HepG2 (cell line): ENCODE results near the gene NOTCH3. TPM values are rescaled to one million over a fixed set of nuclear protein-coding genes. Genes with fewer than 3 reads are reported as not detected.

ENCODE experiments used
- ATRX ChIP-seq: sonication (generic); formaldehyde crosslinking; IDR thresholded peaks from 2 replicates; pipeline ENCODE4 v1.4.0; 2020; ENCODE audit warnings: missing genetic modification reagents, borderline replicate concordance
- BCL6 ChIP-seq: IDR thresholded peaks from 2 replicates; pipeline ENCODE4 v1.6.1; 2016; ENCODE audit warnings: missing genetic modification reagents, missing compliant biosample characterization
- CEBPZ ChIP-seq: IDR thresholded peaks from 2 replicates; pipeline ENCODE4 v1.6.1; 2012; ENCODE audit warnings: low read length, improper control_type of control experiment
- CENPBD1 ChIP-seq: sonication (generic); formaldehyde crosslinking; IDR thresholded peaks from 2 replicates; pipeline ENCODE4 v1.8.0; 2022; ENCODE audit warnings: missing genetic modification reagents, low read depth, mild to moderate bottlenecking, borderline replicate concordance
- ELF1 ChIP-seq: sonication (generic); formaldehyde crosslinking; IDR thresholded peaks from 2 replicates; pipeline ENCODE4 v1.4.0; 2020; ENCODE audit warnings: missing genetic modification reagents
- FOXP4 ChIP-seq: sonication (generic); formaldehyde crosslinking; IDR thresholded peaks from 2 replicates; pipeline ENCODE4 v1.4.0; 2020; ENCODE audit warnings: missing genetic modification reagents
- ISL2 ChIP-seq: sonication (generic); formaldehyde crosslinking; IDR thresholded peaks from 2 replicates; pipeline ENCODE4 v1.5.0; 2020; ENCODE audit warnings: missing genetic modification reagents
- MATR3 ChIP-seq: sonication (generic); formaldehyde crosslinking; IDR thresholded peaks from 2 replicates; pipeline ENCODE4 v1.4.0; 2020; ENCODE audit warnings: missing genetic modification reagents
- MAX ChIP-seq: IDR thresholded peaks from 2 replicates; pipeline ENCODE4 v1.6.1; 2012; ENCODE audit warnings: inconsistent platforms
- NFIB ChIP-seq: sonication (generic); formaldehyde crosslinking; IDR thresholded peaks from 2 replicates; pipeline ENCODE4 v1.9.0; 2021; ENCODE audit warnings: missing genetic modification reagents, mild to moderate bottlenecking, borderline replicate concordance
- PITX1 ChIP-seq: sonication (generic); formaldehyde crosslinking; IDR thresholded peaks from 2 replicates; pipeline ENCODE4 v1.5.1; 2020; ENCODE audit warnings: mild to moderate bottlenecking, missing genetic modification reagents
- POLR2G ChIP-seq: fragments of 200-400 bp; formaldehyde crosslinking; IDR thresholded peaks from 2 replicates; pipeline ENCODE4 v1.6.1; 2018; ENCODE audit warnings: mild to moderate bottlenecking, low read depth, low read length, moderate library complexity
- RARA ChIP-seq: IDR thresholded peaks from 2 replicates; pipeline ENCODE4 v1.6.1; 2016; ENCODE audit warnings: missing genetic modification reagents, missing compliant biosample characterization
- TFAP4 ChIP-seq: sonication (generic); IDR thresholded peaks from 2 replicates; pipeline ENCODE4 v1.6.1; 2016; ENCODE audit warnings: low read depth, borderline replicate concordance
- ZEB1 ChIP-seq: IDR thresholded peaks from 2 replicates; pipeline ENCODE4 v1.6.1; 2012; ENCODE audit warnings: mild to moderate bottlenecking, low read depth, inconsistent platforms; ENCODE audit not compliant: insufficient replicate concordance
- ZFP41 ChIP-seq: sonication (generic); formaldehyde crosslinking; IDR thresholded peaks from 2 replicates; pipeline ENCODE4 v1.4.0; 2020; ENCODE audit warnings: mild to moderate bottlenecking, missing genetic modification reagents, borderline replicate concordance
- ZNF280D ChIP-seq: sonication (generic); formaldehyde crosslinking; IDR thresholded peaks from 2 replicates; pipeline ENCODE4 v1.5.1; 2020; ENCODE audit warnings: mild to moderate bottlenecking, missing genetic modification reagents
- ZNF431 ChIP-seq: sonication (generic); formaldehyde crosslinking; IDR thresholded peaks from 2 replicates; pipeline ENCODE4 v1.9.0; 2022; ENCODE audit warnings: missing genetic modification reagents, low read depth, mild to moderate bottlenecking, borderline replicate concordance
- ZNF468 ChIP-seq: sonication (generic); formaldehyde crosslinking; IDR thresholded peaks from 2 replicates; pipeline ENCODE4 v1.8.0; 2022; ENCODE audit warnings: mild to moderate bottlenecking, moderate library complexity, missing genetic modification reagents
- ZNF496 ChIP-seq: sonication (generic); formaldehyde crosslinking; IDR thresholded peaks from 2 replicates; pipeline ENCODE4 v1.8.1; 2023; ENCODE audit warnings: mild to moderate bottlenecking, moderate library complexity, missing genetic modification reagents; ENCODE audit not compliant: insufficient replicate concordance
- polyA plus RNA-seq, 8 experiments: library from polyadenylated mRNA; depleted of rRNA in 3 of 8; stranded (reverse) in 7 of 8; unstranded in 1 of 8; fragments of >200 nt; fragmentation: Illumina TruSeq in 4 of 8; extraction: Trizol in 4 of 8; gene quantifications; 2 replicates each; pipeline versions ENCODE4 v1.2.1 to v1.2.3, GENCODE V29; 2011 to 2016; ENCODE audit warnings: low read depth in 4 of 8, missing spikeins in 1 of 8, mixed read lengths in 1 of 8; ENCODE audit not compliant: insufficient read depth in 1 of 8
- total RNA-seq, 5 experiments: library from RNA; depleted of rRNA; stranded (reverse); fragments of >200 nt; fragmentation: Illumina TruSeq; extraction: Trizol; gene quantifications; 2 replicates each; pipeline ENCODE4 v1.2.3, GENCODE V29; 2016; ENCODE audit warnings: low read depth in 1 of 5

Gene NOTCH3
- total and polyA plus RNA-seq, 2 of the 13 experiments (the other 11 are each of a cell fraction or from before 2014, with no cell fraction given) = 0.09 to 0.28 TPM

GRCh38 chr19:15124572-15125231 is 76.1 kb downstream of the NOTCH3 start (continued):
- TF ChIP-seq FOXP4 (CRISPR knock-in tag) (no peak), ATRX (no peak), ZNF468 (CRISPR knock-in tag) (no peak), CENPBD1 (CRISPR knock-in tag) (no peak), RARA (CRISPR knock-in tag) (no peak), ZNF280D (CRISPR knock-in tag) (no peak), ZFP41 (CRISPR knock-in tag) (no peak), PITX1 (CRISPR knock-in tag) (no peak), BCL6 (CRISPR knock-in tag) (no peak), TFAP4 (peak; percentile 41; the same call in 1 of the 2 replicates), ELF1 (CRISPR knock-in tag) (peak; percentile 66), ZNF496 (CRISPR knock-in tag) (no peak), CEBPZ (no peak), POLR2G (peak; percentile 56; the same call in 1 of the 2 replicates), MAX (no peak), ZNF431 (CRISPR knock-in tag) (no peak), NFIB (CRISPR knock-in tag) (no peak), ISL2 (CRISPR knock-in tag) (no peak), MATR3 (CRISPR knock-in tag) (no peak), ZEB1 (no peak)
